Duodenal mucosa (tissue), 2 donors: ENCODE data around the gene CCNA2.

Experiments used
- H3K27ac ChIP-seq: one replicate; pipeline ENCODE4 v1.7.0; 2013; ENCODE audit warnings: low read depth, low read length
- H3K27me3 ChIP-seq, 2 donors: one replicate each; pipeline ENCODE4 v1.7.0; 2013; ENCODE audit warnings: low read length in 2 of 2, control low read depth in 1 of 2; ENCODE audit not compliant: insufficient read depth in 2 of 2, control insufficient read depth in 1 of 2
- H3K36me3 ChIP-seq, 2 donors: one replicate each; pipeline ENCODE4 v1.7.0; 2013; ENCODE audit warnings: low read length in 2 of 2, control low read depth in 1 of 2; ENCODE audit not compliant: insufficient read depth in 2 of 2, control insufficient read depth in 1 of 2
- H3K4me1 ChIP-seq, 2 donors: one replicate each; pipeline ENCODE4 v1.7.0; 2013; ENCODE audit warnings: low read length in 2 of 2, control low read depth in 1 of 2; ENCODE audit not compliant: insufficient read depth in 2 of 2, control insufficient read depth in 1 of 2
- H3K4me3 ChIP-seq, 2 donors: one replicate each; pipeline ENCODE4 v1.7.0; 2013; ENCODE audit warnings: low read length in 2 of 2, low read depth in 1 of 2
- H3K9ac ChIP-seq, 2 donors: one replicate each; pipeline ENCODE4 v1.7.0; 2013; ENCODE audit warnings: low read length in 2 of 2, low read depth in 1 of 2
- H3K9me3 ChIP-seq, 2 donors: one replicate each; pipeline ENCODE4 v1.7.0; 2013; ENCODE audit warnings: low read length in 2 of 2, control low read depth in 1 of 2; ENCODE audit not compliant: control insufficient read depth in 1 of 2

CCNA2 gene

DNA sequence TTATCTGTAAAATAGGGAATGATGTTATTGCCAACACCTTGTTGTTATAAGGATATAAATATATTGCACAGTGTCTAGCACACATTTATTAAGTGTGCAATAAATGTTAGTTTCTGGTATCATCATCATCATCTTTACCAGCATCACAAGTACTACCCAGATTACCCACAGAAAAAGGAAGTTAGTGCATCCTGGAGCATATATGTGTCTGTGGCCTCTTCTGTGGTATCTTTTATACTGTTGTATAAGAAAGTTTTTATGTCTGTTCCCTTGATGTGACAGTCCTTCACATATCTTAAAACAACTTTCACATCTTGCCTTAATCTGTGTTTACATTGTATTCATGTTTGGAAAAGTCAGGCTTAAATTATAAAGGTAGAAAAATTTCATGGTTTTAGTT is 12.6 kb downstream of the CCNA2 start:
- no peaks in the 10 kb centered on the region for H3K27me3 ChIP-seq
- H3K9me3 ChIP-seq = no peaks in the 10 kb centered on the region
- H3K36me3 ChIP-seq = peaks cover 26 to 75% of the 10 kb centered on the region in 2 donors
- H3K9ac ChIP-seq = no peak overlapping the region
- no peak overlapping the region for H3K4me3 ChIP-seq
- H3K27ac ChIP-seq = no peak overlapping the region
- H3K4me1 ChIP-seq = no peaks in the 10 kb centered on the region

GRCh38 chr4:121806411-121806810 is 17.3 kb downstream of the CCNA2 start:
- Histone ChIP-seq H3K9me3 (no peaks in the 10 kb centered on the region), H3K9ac (no peak overlapping the region), H3K36me3 (peaks cover 19 to 65% of the 10 kb centered on the region in 2 donors), H3K4me1 (peaks cover 7 to 9% of the 10 kb centered on the region in 2 donors), H3K4me3 (no peak overlapping the region), H3K27me3 (no peaks in the 10 kb centered on the region), H3K27ac (no peak overlapping the region)

GRCh38 chr4:121801715-121802075 is 22.0 kb downstream of the CCNA2 start:
- Histone ChIP-seq H3K27me3 (no peaks in the 10 kb centered on the region), H3K27ac (no peak overlapping the region), H3K4me3 (peak overlapping the region; percentile 86 to 99), H3K36me3 (peaks cover 7 to 33% of the 10 kb centered on the region in 2 donors), H3K4me1 (peaks cover 19 to 24% of the 10 kb centered on the region in 2 donors), H3K9ac (peak overlapping the region; percentile 79 to 96), H3K9me3 (no peaks in the 10 kb centered on the region)

- peak within 1 kb of the TSS; percentile 86 to 99 for H3K4me3 ChIP-seq
- no peaks in the 10 kb centered on the region for H3K9me3 ChIP-seq
- no peaks in the 10 kb centered on the region for H3K27me3 ChIP-seq
- peaks cover 19 to 24% of the 10 kb centered on the region in 2 donors for H3K4me1 ChIP-seq
- H3K27ac ChIP-seq = peak within 1 kb of the TSS; percentile 77
- peaks cover 3 to 27% of the 10 kb centered on the region in 2 donors for H3K36me3 ChIP-seq
- H3K9ac ChIP-seq = peak within 1 kb of the TSS; percentile 79 to 96
Measured at GRCh38 chr4:121800961-121801714, 22.5 kb downstream of the CCNA2 start, which contains the start of gene EXOSC9. TSS of gene EXOSC9 (plus strand) at chr4:121801323. CDS start at chr4:121801425, 102 bp downstream.

DNA sequence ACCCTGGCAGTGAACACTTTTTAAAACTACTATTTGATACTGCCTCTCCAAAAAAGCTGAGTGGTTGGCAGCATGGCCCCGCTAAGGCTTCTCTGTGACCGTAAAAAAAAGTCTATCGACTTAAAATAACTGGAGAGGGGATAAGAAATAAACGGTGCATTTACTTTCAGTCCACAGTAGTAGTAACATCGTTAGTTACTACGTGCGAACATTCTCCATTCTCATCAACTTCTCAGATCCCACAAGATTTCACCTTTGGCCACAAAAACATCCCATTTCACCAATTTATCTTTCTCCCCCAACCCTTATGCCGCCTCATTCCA is 23.1 kb downstream of the CCNA2 start:
- H3K27me3 ChIP-seq = no peaks in the 10 kb centered on the region
- H3K9ac ChIP-seq = peak overlapping the region; percentile 79 to 96
- peaks cover 19 to 24% of the 10 kb centered on the region in 2 donors for H3K4me1 ChIP-seq
- H3K4me3 ChIP-seq = peak overlapping the region; percentile 86 to 99
- peaks cover 3 to 22% of the 10 kb centered on the region in 2 donors for H3K36me3 ChIP-seq
- no peaks in the 10 kb centered on the region for H3K9me3 ChIP-seq
- peak overlapping the region; percentile 77 for H3K27ac ChIP-seq

DNA sequence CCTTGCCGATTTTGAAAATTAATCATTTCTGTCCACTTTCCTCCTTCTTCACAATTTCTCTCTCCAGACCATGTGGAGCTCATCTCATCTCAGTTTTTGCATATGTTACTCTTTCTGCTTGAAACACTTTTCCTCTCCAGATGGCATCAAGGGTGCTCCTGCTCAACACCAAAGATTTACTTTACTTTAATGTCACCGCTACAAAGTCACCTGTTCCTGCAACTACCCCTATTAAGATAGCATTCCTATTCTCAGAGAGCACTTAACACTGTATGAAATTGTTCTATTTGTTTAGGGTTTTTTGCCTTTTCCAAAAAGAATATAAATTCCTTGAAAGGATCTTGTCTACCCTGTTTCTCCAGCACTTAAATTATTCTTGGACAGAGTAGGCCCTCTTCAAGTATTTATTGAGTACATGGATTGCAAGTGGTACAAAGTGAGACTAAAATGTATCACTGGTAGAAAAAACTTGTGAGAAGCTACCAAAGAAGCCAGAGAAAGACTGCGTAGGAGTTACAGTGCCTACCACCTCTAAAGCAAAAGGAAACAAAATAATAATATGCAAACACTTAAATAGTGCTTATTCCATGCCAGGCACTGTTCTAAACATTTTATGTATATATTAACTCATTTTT is 23.7 kb downstream of the CCNA2 start:
- Histone ChIP-seq H3K4me1 (peaks cover 19 to 24% of the 10 kb centered on the region in 2 donors), H3K4me3 (peak overlapping the region; percentile 12 to 86), H3K27ac (no peak overlapping the region), H3K9ac (peak overlapping the region in 1 of 2 donors; percentile 79), H3K36me3 (peaks cover 3 to 18% of the 10 kb centered on the region in 2 donors), H3K9me3 (no peaks in the 10 kb centered on the region), H3K27me3 (no peaks in the 10 kb centered on the region)

GRCh38 chr4:121799208-121799823 is 24.4 kb downstream of the CCNA2 start:
- H3K9me3 ChIP-seq = no peaks in the 10 kb centered on the region
- H3K4me1 ChIP-seq = peaks cover 19 to 24% of the 10 kb centered on the region in 2 donors
- peaks cover 3 to 11% of the 10 kb centered on the region in 2 donors for H3K36me3 ChIP-seq
- H3K4me3 ChIP-seq = peak overlapping the region in 1 of 2 donors; percentile 12
- H3K9ac ChIP-seq = no peak overlapping the region
- H3K27me3 ChIP-seq = no peaks in the 10 kb centered on the region
- H3K27ac ChIP-seq = no peak overlapping the region

DNA sequence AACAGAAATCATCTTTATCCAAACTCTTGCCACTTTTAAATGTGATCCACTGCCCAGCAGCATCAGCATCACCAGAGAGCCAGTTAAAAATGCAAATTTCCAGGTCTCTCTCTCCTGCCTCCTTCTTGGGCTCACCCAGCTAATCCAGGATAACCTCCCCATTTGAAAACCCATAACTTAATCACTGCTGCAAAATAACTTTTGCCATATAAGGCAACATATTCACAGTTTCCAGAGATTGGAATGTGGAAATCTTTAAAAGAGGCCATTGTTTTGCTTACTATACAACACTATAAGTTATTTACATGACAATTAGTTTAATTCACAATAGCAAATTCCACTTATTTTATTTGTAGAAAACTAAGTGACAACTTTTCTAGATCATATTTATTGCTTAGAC is 27.4 kb downstream of the CCNA2 start:
- H3K4me1 ChIP-seq = peaks cover 12 to 16% of the 10 kb centered on the region in 2 donors
- H3K27me3 ChIP-seq = no peaks in the 10 kb centered on the region
- H3K27ac ChIP-seq = no peak overlapping the region
- H3K9ac ChIP-seq = no peak overlapping the region
- H3K9me3 ChIP-seq = no peaks in the 10 kb centered on the region
- H3K36me3 ChIP-seq = no peaks in the 10 kb centered on the region
- no peak overlapping the region for H3K4me3 ChIP-seq

GRCh38 chr4:121794505-121795188 is 29.0 kb downstream of the CCNA2 start:
- H3K27me3 ChIP-seq = no peaks in the 10 kb centered on the region
- H3K27ac ChIP-seq = no peak overlapping the region
- no peaks in the 10 kb centered on the region for H3K36me3 ChIP-seq

GRCh38 chr4:121792966-121793365 is 30.7 kb downstream of the CCNA2 start:
- H3K4me3 ChIP-seq = no peak overlapping the region
- H3K4me1 ChIP-seq = no peaks in the 10 kb centered on the region
- H3K36me3 ChIP-seq = no peaks in the 10 kb centered on the region
- no peak overlapping the region for H3K9ac ChIP-seq
- no peaks in the 10 kb centered on the region for H3K27me3 ChIP-seq
- no peak overlapping the region for H3K27ac ChIP-seq
- H3K9me3 ChIP-seq = no peaks in the 10 kb centered on the region

More at GRCh38 chr4:121794505-121795188, 29.0 kb downstream of the CCNA2 start:
- peaks cover under 1 to 5% of the 10 kb centered on the region in 2 donors for H3K4me1 ChIP-seq
- no peak overlapping the region for H3K9ac ChIP-seq
- H3K4me3 ChIP-seq = no peak overlapping the region
- H3K9me3 ChIP-seq = no peaks in the 10 kb centered on the region
